GM12878 (cell line): ENCODE data around the gene OLFML2A. TPM values are rescaled to one million over a fixed set of nuclear protein-coding genes. Genes with fewer than 3 reads are reported as not detected.

Source experiments
- ATAC-seq: fragments of 200-7000 bp; cut with Tn5 transposase; 3 replicates; pipeline ENCODE4 v1.9.1; 2020; ENCODE audit warnings: mild to moderate bottlenecking, moderate library complexity
- BruUV-seq: library from RNA; stranded (reverse); fragments of 400-500 nt; replicated peaks from 2 replicates; lab custom pipeline; 2021; lab: Mats Ljungman, UMichigan
- CTCF ChIA-PET: fragments of 300-600 bp; sonication (Branson Sonifier 250); formaldehyde crosslinking; extraction: SDS; loops from one replicate; lab custom pipeline; 2021; ENCODE audit warnings: inconsistent platforms; lab: Yijun Ruan, JAX
- POLR2A ChIA-PET: fragments of 350-600 bp; formaldehyde crosslinking; extraction: SDS; loops from one replicate; lab custom pipeline; 2021; ENCODE audit warnings: inconsistent platforms; lab: Charles Lee
- RAD21 ChIA-PET: fragments of 300-600 bp; sonication (Branson Sonifier 250); formaldehyde crosslinking; loops from one replicate; lab custom pipeline; 2023; ENCODE audit warnings: antibody characterized with exemption; ENCODE audit not compliant: unreplicated experiment; lab: Charles Lee
- SMC1A ChIA-PET: fragments of 300-600 bp; sonication (Branson Sonifier 250); formaldehyde crosslinking; loops from one replicate; lab custom pipeline; 2023; ENCODE audit not compliant: unreplicated experiment, uncharacterized antibody; lab: Charles Lee
- DNase-seq: peaks from one replicate; pipeline ENCODE4 v3.0.0-alpha.2; 2011; ENCODE audit warnings: low read depth, low spot score
- FAIRE-seq: peaks from 3 replicates; lab custom pipeline; 2011; peaks lifted over from hg19 to GRCh38; lab: Jason Lieb, UNC
- H2AFZ ChIP-seq: 2 replicates; pipeline ENCODE4 v1.6.0; 2011; ENCODE audit warnings: low read depth, low read length, control low read depth; ENCODE audit not compliant: control insufficient read depth
- H3K27ac ChIP-seq: 2 replicates; pipeline ENCODE4 v1.5.1; 2011; ENCODE audit warnings: control low read depth; ENCODE audit not compliant: control insufficient read depth, insufficient read depth
- H3K27me3 ChIP-seq, 2 experiments: replicated peaks in 1 of 2; 2 replicates each; pipeline versions ENCODE4 v1.6.0 to v1.6.1; 2011; ENCODE audit warnings: low read length in 1 of 2; ENCODE audit not compliant: control insufficient read depth in 2 of 2, insufficient read depth in 2 of 2
- H3K36me3 ChIP-seq, 2 experiments: 2 replicates each; pipeline ENCODE4 v1.5.1; 2011; ENCODE audit warnings: low read length in 1 of 2; ENCODE audit not compliant: control insufficient read depth in 2 of 2, insufficient read depth in 2 of 2
- H3K4me1 ChIP-seq: 2 replicates; pipeline ENCODE4 v1.6.1; 2011; ENCODE audit warnings: mild to moderate bottlenecking, low read length, moderate library complexity, mixed read lengths; ENCODE audit not compliant: control insufficient read depth, insufficient read depth
- H3K4me2 ChIP-seq: 2 replicates; pipeline ENCODE4 v1.6.0; 2011; ENCODE audit warnings: control low read depth; ENCODE audit not compliant: control insufficient read depth, insufficient read depth
- H3K4me3 ChIP-seq: fragments of 200-600 bp; sonication (generic); 2 replicates; pipeline ENCODE4 v1.5.1; 2016
- H3K79me2 ChIP-seq: 2 replicates; pipeline ENCODE4 v1.6.0; 2011; ENCODE audit warnings: low read length; ENCODE audit not compliant: control insufficient read depth, insufficient read depth
- H3K9ac ChIP-seq: 2 replicates; pipeline ENCODE4 v1.8.0; 2011; ENCODE audit warnings: low read length, control low read depth, mixed read lengths; ENCODE audit not compliant: control insufficient read depth, insufficient read depth
- H3K9me3 ChIP-seq: replicated peaks from 3 replicates; pipeline ENCODE4 v1.5.1; 2011; ENCODE audit warnings: mild to moderate bottlenecking, low read length; ENCODE audit not compliant: control insufficient read depth, insufficient read depth
- H4K20me1 ChIP-seq: 2 replicates; pipeline ENCODE4 v1.6.0; 2011; ENCODE audit not compliant: control insufficient read depth, insufficient read depth
- MEF2A ChIP-seq: IDR thresholded peaks from 2 replicates; pipeline ENCODE4 v1.6.1; 2011; ENCODE audit warnings: low read depth, mild to moderate bottlenecking, low read length, moderate library complexity; ENCODE audit not compliant: insufficient read depth
- MYC ChIP-seq: IDR thresholded peaks from 2 replicates; pipeline ENCODE4 v1.6.1; 2011; ENCODE audit warnings: mild to moderate bottlenecking, low read length, moderate library complexity, inconsistent platforms; ENCODE audit not compliant: insufficient read depth, insufficient replicate concordance, insufficient read length, severe bottlenecking
- NFXL1 ChIP-seq: fragments of 450-650 bp; IDR thresholded peaks from 2 replicates; pipeline ENCODE4 v1.6.1; 2017; ENCODE audit warnings: antibody characterized with exemption, mild to moderate bottlenecking, borderline replicate concordance
- STAT3 ChIP-seq: IDR thresholded peaks from 2 replicates; pipeline ENCODE4 v1.6.1; 2011; ENCODE audit warnings: low read depth, low read length, improper control_type of control experiment
- WGBS: methylation state at CpG from one replicate; pipeline ENCODE4 v1.1.6; 2016; ENCODE audit warnings: low lambda C conversion rate; ENCODE audit not compliant: insufficient replicate concordance, insufficient coverage; ENCODE audit errors: missing lambda C conversion rate; 5-methylcytosine and 5-hydroxymethylcytosine counted together
- in situ Hi-C: fragments of 300-500 bp; cut with MboI; formaldehyde crosslinking; loops from 9 replicates; pipeline ENCODE4 v1.14.3; 2018; ENCODE audit warnings: mixed read lengths
- intact Hi-C: fragments of 100-400 bp; cut with micrococcal nuclease; formaldehyde crosslinking; loops from one replicate; pipeline ENCODE4 v1.14.2; 2022; ENCODE audit not compliant: unreplicated experiment
- polyA plus RNA-seq, 11 experiments: library from polyadenylated mRNA; depleted of rRNA in 4 of 11; unstranded in 6 of 11; stranded (reverse) in 5 of 11; fragments of >200 nt; fragmentation: Nextera tagmentation in 4 of 11; fragmentation: Illumina TruSeq in 1 of 11; extraction: Ambion mirVana in 4 of 11; extraction: Trizol in 1 of 11; gene quantifications; 1 replicate in 1 of 11; 2 replicates in 10 of 11; pipeline versions ENCODE4 v1.2.1 to v1.2.3, GENCODE V29; 2011 to 2016; ENCODE audit warnings: inconsistent platforms in 2 of 11, missing spikeins in 2 of 11, low read depth in 1 of 11
- total RNA-seq, 4 experiments: library from RNA; depleted of rRNA in 3 of 4; stranded (reverse); fragments of >200 nt in 3 of 4; fragmentation: Illumina TruSeq in 1 of 4; extraction: Trizol in 1 of 4; gene quantifications; 2 replicates each; pipeline versions ENCODE4 v1.2.1 to v1.2.3, GENCODE V29; 2013 to 2021
- TF ChIP-seq, protein P1 (sequence below): fragments of 450-650 bp; IDR thresholded peaks from 2 replicates; pipeline ENCODE4 v1.6.1; 2017; ENCODE audit warnings: antibody characterized with exemption, mild to moderate bottlenecking, moderate library complexity

Gene OLFML2A
- total and polyA plus RNA-seq, 10 of the 15 experiments (the other 5 are each of a cell fraction or from before 2014, with no cell fraction given) = 0.02 to 0.13 (median 0.10) TPM; not detected in 4

DNA sequence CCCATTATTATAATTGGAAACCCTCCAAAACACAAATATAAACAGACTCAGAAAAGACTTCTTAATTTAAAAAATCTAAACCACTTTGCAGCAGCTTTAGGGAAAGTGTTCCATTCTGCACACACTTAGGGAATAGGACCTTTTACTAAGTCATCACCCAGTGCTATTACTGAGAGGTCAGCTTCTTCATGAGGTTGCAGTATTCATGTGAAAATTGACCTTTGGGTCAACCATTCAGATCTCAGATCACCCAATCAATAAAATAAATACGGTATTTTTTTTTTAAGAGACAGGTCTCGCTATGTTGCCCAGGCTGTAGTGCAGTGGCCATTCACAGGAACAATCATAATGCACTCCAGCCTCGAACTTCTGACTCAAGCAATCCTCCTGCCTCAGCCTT lies 27.6 kb upstream of the OLFML2A start:
- TF ChIP-seq MYC (no peak), MEF2A (no peak), NFXL1 (no peak), STAT3 (no peak)
- TF ChIP-seq, protein P1, sequence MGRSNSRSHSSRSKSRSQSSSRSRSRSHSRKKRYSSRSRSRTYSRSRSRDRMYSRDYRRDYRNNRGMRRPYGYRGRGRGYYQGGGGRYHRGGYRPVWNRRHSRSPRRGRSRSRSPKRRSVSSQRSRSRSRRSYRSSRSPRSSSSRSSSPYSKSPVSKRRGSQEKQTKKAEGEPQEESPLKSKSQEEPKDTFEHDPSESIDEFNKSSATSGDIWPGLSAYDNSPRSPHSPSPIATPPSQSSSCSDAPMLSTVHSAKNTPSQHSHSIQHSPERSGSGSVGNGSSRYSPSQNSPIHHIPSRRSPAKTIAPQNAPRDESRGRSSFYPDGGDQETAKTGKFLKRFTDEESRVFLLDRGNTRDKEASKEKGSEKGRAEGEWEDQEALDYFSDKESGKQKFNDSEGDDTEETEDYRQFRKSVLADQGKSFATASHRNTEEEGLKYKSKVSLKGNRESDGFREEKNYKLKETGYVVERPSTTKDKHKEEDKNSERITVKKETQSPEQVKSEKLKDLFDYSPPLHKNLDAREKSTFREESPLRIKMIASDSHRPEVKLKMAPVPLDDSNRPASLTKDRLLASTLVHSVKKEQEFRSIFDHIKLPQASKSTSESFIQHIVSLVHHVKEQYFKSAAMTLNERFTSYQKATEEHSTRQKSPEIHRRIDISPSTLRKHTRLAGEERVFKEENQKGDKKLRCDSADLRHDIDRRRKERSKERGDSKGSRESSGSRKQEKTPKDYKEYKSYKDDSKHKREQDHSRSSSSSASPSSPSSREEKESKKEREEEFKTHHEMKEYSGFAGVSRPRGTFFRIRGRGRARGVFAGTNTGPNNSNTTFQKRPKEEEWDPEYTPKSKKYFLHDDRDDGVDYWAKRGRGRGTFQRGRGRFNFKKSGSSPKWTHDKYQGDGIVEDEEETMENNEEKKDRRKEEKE = no peak
- ChIA-PET POLR2A (interaction anchor here (0.6 to 0.9 kb wide), 2 partner anchors 10 to 21 kb away, joined by 3 to 6 read pairs; no protein-coding TSS in a partner anchor), CTCF (interaction anchor here (0.6 to 1.2 kb wide), 5 partner anchors 10 to 1988 kb away, joined by 3 to 6 read pairs (median 3); no protein-coding TSS in a partner anchor), SMC1A (interaction anchor here (0.6 to 1.4 kb wide), 5 partner anchors 10 to 129 kb away, joined by 3 to 6 read pairs (median 3); no protein-coding TSS in a partner anchor), RAD21 (no interaction called here)
- ATAC-seq = no peak
- H3K79me2 ChIP-seq = peaks cover 6% of the 10 kb centered on the region
- H3K27me3 ChIP-seq = no peaks in the 10 kb centered on the region
- DNase-seq = no peak
- in situ Hi-C loops (no loop called here), intact Hi-C loops (no loop called here)
- no peak overlapping the region for H3K4me3 ChIP-seq
- no peak overlapping the region for H3K27ac ChIP-seq
- WGBS = 98% methylated on average over 3 of the region's 3 CpGs
- H3K4me2 ChIP-seq = no peak overlapping the region
- no peaks in the 10 kb centered on the region; the same call in 1 of the 2 replicates for H4K20me1 ChIP-seq
- FAIRE-seq = no peak
- no peak overlapping the region for H2AFZ ChIP-seq
- BruUV-seq = no TSS peak
- no peaks in the 10 kb centered on the region for H3K4me1 ChIP-seq
- H3K9me3 ChIP-seq = no peaks in the 10 kb centered on the region
- H3K36me3 ChIP-seq = no peaks in the 10 kb centered on the region
- no peak overlapping the region for H3K9ac ChIP-seq
